ENCODE data around the gene MRPS14. TPM values are rescaled to one million over a fixed set of nuclear protein-coding genes. Genes with fewer than 3 reads are reported as not detected.

The MRPS14 gene
- 10 to 100 TPM in 3 of 4 donors, 1 to 10 TPM in 1; 6.4 to 50.3 (median 35.3) TPM for total RNA-seq

DNA sequence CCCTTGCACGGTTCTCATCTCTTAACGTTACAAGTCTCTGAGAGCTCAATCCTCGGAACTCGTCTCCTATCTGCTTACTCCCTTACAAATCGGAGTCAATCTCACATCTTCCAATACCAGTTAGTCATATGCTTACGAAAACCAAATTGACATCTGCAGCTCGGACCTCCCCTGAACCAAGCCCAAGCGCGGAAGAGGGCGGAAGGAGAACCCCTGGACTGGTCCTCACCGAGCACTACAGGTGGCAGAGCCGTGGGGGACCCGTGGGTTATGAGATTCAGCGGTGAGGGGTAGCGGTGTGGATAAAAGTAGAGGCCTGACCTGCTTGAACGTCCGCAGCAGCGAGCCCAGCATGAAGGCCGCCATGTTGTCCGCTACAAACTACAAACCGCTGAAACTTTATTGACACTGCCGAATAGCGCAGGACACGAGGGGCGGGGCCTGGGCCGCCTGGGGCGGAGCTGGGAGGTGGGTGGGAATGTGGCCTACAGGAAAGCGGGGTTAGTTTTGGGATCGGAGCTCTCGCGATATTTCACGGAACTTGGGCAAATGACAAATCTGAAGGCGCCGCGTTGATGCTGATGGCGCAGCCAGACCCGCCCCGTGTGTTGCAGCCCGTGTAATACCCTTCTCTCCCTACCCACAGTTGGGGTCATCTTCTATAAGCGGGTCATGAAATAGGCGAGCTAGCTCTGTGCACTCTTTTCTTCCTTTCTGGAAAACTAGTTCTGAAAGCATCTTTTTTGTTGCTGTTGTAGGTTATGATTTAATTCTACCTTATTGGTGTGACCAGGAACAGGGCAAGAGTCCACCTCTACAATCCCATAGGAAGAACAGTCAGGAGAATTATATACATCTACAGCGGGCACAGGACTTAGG lies at the start of gene MRPS14:
Gene MRPS14, minus strand, starts transcription at position 383 of the 879 bp plus-strand sequence. Its CDS starts 17 bp downstream, at position 366.
- intact Hi-C loops (cut with DNase I; ENCODE audit: low total_unique reads) = no loop called here
- no peaks in the 10 kb centered on the region for H3K36me3 ChIP-seq
- H3K4me1 ChIP-seq = peaks cover 0 to 8% of the 10 kb centered on the region in 2 donors
- H3K9me3 ChIP-seq = no peaks in the 10 kb centered on the region
- DNase-seq = peak; percentile 98 to 99
- H3K27me3 ChIP-seq = no peaks in the 10 kb centered on the region
- H3K27ac ChIP-seq = peak within 1 kb of the TSS; percentile 76 to 86
- peak within 1 kb of the TSS; percentile 69 to 94 for H3K4me3 ChIP-seq
- TF ChIP-seq POLR2A (IDR thresholded peaks at IDR 0.05) = peak; percentile 67 to 81
- TF ChIP-seq, protein P1, sequence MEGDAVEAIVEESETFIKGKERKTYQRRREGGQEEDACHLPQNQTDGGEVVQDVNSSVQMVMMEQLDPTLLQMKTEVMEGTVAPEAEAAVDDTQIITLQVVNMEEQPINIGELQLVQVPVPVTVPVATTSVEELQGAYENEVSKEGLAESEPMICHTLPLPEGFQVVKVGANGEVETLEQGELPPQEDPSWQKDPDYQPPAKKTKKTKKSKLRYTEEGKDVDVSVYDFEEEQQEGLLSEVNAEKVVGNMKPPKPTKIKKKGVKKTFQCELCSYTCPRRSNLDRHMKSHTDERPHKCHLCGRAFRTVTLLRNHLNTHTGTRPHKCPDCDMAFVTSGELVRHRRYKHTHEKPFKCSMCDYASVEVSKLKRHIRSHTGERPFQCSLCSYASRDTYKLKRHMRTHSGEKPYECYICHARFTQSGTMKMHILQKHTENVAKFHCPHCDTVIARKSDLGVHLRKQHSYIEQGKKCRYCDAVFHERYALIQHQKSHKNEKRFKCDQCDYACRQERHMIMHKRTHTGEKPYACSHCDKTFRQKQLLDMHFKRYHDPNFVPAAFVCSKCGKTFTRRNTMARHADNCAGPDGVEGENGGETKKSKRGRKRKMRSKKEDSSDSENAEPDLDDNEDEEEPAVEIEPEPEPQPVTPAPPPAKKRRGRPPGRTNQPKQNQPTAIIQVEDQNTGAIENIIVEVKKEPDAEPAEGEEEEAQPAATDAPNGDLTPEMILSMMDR (IDR thresholded peaks at IDR 0.05) = peak in 1 of 4 experiments; percentile 21

DNA sequence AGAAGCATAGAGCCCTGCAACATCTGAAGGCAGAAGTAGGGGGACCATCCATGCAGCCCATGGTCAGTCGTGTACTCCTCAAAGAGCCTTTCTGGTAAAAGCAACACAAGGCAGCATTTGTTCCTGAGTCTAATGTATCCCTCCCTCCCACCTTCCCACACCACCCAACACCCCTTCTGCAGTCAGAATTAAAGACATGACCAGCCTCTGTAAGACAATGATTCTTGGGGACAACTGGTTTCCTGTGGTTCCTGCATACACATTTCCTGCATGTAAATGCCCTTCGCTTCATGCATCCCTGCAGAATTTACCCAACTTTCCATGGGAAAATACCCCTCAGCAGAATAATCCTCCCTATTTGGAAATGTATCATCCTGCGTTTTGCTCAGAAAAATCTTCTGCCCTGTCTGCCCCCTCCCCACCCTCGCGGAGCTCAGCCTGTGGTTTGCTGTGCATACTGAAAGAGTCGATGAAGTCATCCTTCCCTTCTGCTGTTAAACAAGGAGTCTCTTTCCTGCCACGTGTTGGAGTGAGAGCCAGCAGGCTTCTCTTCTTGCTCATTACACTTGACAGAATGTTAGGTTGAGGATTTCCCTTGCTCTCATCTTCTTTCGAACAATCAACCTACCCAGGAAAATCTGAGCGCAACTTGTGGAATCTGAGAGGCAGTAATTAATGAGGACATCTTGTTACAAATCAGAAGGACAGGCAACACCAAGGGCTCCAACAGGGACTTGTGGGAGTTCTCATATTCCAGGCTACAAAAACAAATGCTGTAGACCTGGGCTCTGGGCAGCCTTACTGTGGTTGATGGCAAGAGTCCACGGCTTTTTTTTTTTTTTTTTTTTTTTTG lies 49.1 kb upstream of the MRPS14 start:
- TF ChIP-seq, protein P1 (IDR thresholded peaks at IDR 0.05) = no peak
- no peak for TF ChIP-seq POLR2A (IDR thresholded peaks at IDR 0.05)
- DNase-seq = peak; percentile 58 to 62

DNA sequence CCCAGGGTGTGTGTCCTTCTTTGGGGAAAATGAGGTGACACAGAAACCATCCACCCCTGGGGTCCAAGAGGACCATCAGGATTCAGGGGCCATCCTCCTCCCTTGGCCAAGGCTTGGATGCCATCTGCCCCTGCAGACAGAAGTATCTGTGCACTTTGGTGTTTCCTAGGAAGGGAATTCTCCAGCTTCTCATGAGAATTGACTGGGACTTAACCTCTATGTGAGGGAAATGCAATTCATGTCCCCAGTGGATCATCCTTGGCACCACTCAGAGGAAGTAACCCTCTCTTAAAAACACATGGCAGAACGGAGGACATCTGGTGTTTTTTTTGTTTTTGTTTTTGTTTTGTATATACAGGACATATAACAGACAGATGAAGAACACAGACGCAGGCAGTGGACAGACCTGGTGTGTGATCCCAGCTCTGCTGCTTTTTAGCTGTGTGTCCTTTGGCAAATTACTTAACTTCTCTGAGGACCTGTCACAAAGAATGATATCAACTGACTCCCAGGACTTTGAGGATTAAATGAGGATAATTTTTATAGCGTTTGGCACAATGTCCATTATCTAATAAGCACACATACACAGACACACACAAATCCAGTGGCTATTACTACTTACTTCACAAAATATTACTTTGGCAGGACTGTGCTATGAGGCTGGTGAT lies 48.2 kb upstream of the MRPS14 start:
- no peaks in the 10 kb centered on the region for H3K36me3 ChIP-seq
- no peaks in the 10 kb centered on the region for H3K4me1 ChIP-seq
- no peaks in the 10 kb centered on the region for H3K27me3 ChIP-seq
- H3K4me3 ChIP-seq = no peak overlapping the region
- intact Hi-C loops (cut with DNase I; ENCODE audit: low total_unique reads) = no loop called here
- TF ChIP-seq, protein P1 (IDR thresholded peaks at IDR 0.05) = no peak
- TF ChIP-seq POLR2A (IDR thresholded peaks at IDR 0.05) = no peak
- peak overlapping the region in 1 of 2 donors; percentile 47 for H3K27ac ChIP-seq
- no peaks in the 10 kb centered on the region for H3K9me3 ChIP-seq
- DNase-seq = no peak

More for the DNA sequence above, 49.1 kb upstream of the MRPS14 start:
- intact Hi-C loops (cut with DNase I; ENCODE audit: low total_unique reads) = no loop called here
- Histone ChIP-seq H3K27me3 (no peaks in the 10 kb centered on the region), H3K4me3 (peak overlapping the region in 1 of 2 donors; percentile 7), H3K4me1 (no peaks in the 10 kb centered on the region), H3K27ac (peak overlapping the region in 1 of 2 donors; percentile 47), H3K36me3 (no peaks in the 10 kb centered on the region), H3K9me3 (no peaks in the 10 kb centered on the region)

DNA sequence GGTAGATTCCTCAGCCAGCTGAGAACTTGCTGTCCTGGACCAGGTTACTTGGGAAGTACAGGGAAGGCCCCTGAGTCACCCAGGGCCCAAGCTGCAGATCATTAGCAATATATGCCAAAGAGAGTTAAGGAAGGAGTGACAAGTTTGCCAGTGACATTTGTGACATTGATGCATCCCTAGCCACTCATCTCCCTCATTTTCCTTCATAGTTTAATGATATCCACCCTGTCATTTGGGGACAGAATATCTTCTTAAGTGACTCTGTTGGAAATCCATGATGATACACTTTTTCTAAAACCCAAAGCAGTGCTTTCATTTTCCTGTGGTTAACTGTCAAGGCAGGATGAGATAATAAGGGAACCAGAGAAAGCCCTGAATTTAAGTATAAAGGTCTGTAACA lies 47.6 kb upstream of the MRPS14 start:
- intact Hi-C loops (cut with DNase I; ENCODE audit: low total_unique reads) = no loop called here
- no peak for TF ChIP-seq POLR2A (IDR thresholded peaks at IDR 0.05)
- TF ChIP-seq, protein P1 (IDR thresholded peaks at IDR 0.05) = no peak
- no peak for DNase-seq
- Histone ChIP-seq H3K9me3 (no peaks in the 10 kb centered on the region), H3K27ac (no peak overlapping the region), H3K36me3 (no peaks in the 10 kb centered on the region), H3K4me3 (no peak overlapping the region), H3K4me1 (no peaks in the 10 kb centered on the region), H3K27me3 (no peaks in the 10 kb centered on the region)
